Measurements from ENCODE around the gene APOC4.

GRCh38 chr19:44986389-44986788 is 44.4 kb downstream of the APOC4 start:
- no peak for TF ChIP-seq EP300 (IDR thresholded peaks at IDR 0.05)
- no peak for TF ChIP-seq CTCF (IDR thresholded peaks at IDR 0.05)
